ENCODE data around the gene SYNDIG1.

SYNDIG1 gene

DNA sequence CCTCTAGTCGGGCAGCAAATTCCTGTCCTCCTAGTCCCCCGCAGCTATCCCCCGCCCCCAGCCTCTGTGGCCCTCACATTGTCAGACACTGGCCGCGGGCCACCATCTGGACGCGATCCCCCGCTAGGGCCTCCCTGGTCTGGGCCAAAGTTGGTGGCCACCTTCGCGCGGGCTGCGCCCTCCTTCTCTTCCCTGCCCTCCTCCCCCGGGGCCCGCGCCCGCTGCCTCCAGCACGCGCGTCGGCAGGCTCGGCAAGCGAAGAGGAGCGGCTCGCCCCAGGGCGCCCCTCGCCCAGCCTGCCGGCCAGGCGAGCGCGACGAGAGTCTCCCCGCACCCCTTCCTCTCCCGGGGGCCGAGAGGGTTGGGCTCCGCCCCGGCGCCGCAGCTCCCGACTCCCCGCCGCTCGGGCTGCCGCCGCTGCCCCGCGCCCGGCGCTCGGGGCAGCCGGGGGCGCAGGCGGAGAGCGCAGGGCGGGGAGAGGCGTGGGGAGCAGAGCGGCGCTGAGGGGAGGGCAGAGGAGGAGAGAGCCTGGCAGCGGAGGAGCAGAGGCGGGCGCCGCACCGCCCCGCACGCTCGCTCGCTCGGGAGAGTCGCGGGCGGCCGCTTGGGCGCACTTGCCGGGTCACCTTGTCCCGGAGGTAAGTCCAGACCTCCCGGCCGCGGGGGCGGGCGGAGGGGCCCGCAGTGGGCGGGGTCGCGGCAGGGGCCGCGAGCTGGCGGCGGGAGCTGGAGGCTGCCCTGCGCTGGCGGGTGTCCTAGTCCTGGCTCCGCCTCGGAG is at the start of gene SYNDIG1:
Gene SYNDIG1, plus strand, starts transcription at position 514 of the 778 bp plus-strand sequence. CDS start 73,469 bp downstream, outside the sequence.
- DNase-seq (ENCODE audit: low read depth): no peak

- DNase-seq (ENCODE audit: low read depth): no peak
Observed at GRCh38 chr20:24419786-24420185, 49.6 kb upstream of the SYNDIG1 start.

DNA sequence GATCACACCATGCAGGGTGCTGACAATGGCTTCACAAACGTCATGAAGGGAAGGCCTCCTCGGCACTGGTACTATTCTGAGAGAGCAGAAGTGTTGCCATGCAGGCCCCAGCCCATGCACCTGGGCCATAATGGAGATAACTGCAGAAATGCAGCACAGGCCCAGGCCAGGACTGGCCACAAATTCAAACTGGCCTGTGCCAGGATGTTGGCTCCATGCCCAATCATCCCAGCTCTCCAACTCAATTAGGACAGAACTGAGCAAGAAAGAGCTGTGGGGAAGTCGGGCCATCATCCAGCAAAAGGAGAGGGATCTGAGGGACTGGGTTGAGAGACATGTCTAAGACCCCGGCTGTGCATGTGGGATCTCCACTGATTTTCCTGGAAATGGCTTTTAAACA is 48.9 kb upstream of the SYNDIG1 start:
- DNase-seq (ENCODE audit: low read depth): no peak

GRCh38 chr20:24421071-24421470 is 48.4 kb upstream of the SYNDIG1 start:
- DNase-seq (ENCODE audit: low read depth): no peak

GRCh38 chr20:24422091-24422760 is 47.2 kb upstream of the SYNDIG1 start:
- no peak for DNase-seq (ENCODE audit: low read depth)

GRCh38 chr20:24423390-24424313 is 45.8 kb upstream of the SYNDIG1 start:
- DNase-seq (ENCODE audit: low read depth): no peak

DNA sequence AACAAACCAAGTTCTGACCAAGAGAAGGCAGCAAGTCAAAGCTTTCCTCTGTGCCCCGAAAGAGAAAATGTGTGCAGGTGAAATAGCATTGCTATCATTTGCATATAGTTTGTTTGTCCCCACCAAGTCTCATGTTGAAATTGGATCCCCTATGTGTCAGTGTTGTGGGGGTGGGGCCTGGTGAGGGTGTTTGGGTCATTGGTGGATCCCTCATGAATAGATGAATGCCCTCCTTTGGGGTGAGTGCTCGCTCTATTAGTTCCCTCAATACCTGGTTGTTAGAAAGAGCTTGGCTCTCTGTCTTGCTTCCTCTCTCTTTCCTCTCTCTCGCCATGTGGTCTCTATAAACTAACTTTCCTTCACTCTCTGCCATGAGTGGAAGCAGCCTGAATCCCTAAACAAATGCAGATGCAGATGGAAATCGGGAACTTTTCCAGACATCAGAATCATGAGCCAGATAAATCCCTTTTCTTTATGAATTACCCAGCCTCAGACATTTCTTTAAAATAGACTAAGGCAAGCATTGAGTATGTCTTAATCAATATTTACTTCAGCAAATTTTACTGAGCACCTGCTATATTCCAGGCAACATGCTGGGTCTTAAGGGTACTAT is 43.8 kb upstream of the SYNDIG1 start:
- DNase-seq (ENCODE audit: low read depth): no peak

- no peak for DNase-seq (ENCODE audit: low read depth)
Observed at GRCh38 chr20:24431279-24432045, 38.0 kb upstream of the SYNDIG1 start.

GRCh38 chr20:24432046-24432442 is 37.4 kb upstream of the SYNDIG1 start:
- no peak for DNase-seq (ENCODE audit: low read depth)

GRCh38 chr20:24436160-24436559 is 33.3 kb upstream of the SYNDIG1 start:
- DNase-seq (ENCODE audit: low read depth): no peak

GRCh38 chr20:24437196-24438082 is 32.0 kb upstream of the SYNDIG1 start:
- no peak for DNase-seq (ENCODE audit: low read depth)

GRCh38 chr20:24438331-24438730 is 31.1 kb upstream of the SYNDIG1 start:
- no peak for DNase-seq (ENCODE audit: low read depth)

DNA sequence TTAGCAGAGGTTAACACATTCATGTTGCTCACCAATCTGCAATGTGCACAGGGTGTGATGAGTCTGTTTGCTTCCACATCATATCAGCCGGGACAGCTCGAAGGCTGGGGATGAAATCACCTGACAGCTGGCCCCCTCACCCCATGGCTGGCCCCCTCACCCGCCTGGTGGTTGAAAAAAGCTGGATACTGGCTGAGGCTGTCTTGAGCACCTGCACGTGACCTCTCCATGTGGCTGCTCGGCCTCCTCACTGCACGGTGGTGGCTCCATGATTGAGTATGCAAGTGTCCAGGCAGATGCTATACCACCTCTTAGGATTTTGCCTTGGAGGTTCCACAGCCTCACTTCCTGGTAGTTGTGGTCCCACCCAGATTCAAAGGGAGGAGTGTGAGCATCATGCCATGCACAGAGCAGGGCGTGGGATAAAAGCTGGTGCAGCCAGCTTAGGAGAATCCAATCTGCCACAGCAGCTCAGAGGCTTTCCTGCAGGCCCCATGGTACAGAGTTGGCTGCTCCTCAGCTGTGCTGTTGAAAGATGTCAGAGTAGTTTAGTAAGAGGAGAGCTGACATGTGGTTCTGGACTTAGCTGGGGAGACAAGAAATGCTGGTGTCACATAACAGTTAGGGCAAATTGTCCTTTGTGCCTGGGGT is 29.6 kb upstream of the SYNDIG1 start:
- no peak for DNase-seq (ENCODE audit: low read depth)

DNA sequence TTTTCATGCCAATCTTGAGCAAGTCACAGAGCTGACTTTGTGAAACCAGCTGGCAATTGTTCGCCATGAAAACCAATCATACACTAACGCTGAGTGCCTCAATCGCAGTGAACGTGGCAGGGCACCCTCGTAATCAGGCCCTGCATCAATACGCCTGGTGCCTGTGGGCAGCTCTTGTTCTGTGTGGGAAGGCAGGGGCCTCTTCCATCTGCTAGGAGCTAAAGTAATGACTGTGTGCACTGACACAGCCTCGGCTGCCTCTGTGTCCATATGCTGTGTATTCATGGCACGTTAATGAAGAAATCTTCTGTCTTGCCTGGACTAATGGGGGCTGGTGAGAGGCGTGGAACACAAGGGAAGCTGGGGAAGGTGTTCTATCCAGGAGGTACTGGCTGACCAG is 27.8 kb upstream of the SYNDIG1 start:
- DNase-seq (ENCODE audit: low read depth): no peak

DNA sequence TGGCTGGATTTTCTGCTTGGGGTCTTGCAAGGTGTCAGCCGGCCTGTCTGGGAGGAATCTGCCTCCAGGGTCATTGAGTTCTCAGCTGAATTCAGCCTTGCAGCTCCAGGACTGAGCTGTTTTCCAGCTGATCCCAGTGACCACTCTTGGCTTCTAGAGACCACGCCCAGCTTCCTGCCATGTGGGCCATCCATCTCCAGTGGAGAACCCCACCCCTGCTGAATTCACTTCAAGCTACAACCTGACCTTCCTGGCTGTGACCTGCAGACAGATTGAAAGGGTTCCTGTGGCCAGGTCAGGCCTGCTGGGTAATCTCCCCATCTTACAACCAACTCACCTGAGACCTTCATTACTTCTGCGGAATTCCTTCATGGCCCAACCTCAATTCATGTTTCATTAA is 26.5 kb upstream of the SYNDIG1 start:
- no peak for DNase-seq (ENCODE audit: low read depth)

- no peak for DNase-seq (ENCODE audit: low read depth)
Observed at GRCh38 chr20:24443436-24443835, 26.0 kb upstream of the SYNDIG1 start.

DNA sequence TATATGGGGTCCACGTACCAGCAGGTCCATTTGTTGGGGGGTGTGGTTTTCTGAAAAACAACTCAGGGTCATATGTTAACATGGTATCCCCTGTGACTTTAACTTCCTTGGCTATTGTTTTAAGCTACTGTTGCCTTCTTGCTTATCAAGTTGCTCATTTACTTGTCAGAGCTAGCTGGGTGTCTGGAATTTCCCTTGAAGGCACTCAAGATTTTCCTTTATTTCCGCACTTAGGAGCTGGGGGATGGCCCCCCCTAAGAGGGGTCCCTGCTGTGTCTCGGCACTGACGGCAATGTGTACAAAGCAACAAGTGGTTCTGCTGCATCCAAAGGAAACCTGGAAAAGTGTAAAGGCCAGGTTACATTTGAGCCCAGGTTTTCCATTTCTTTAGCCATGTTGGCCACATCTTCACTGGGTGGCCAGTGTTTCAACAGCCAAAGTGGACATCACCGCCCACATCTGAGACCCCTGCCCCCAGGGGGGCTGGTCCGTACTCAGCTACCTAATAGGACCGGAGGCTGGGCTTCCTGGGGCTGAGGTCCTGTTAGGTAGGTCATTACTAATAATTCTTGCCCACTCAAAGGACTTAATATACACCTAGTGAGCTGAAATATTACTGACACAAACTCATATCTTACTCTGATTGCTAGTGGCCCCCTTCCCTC is 24.8 kb upstream of the SYNDIG1 start:
- no peak for DNase-seq (ENCODE audit: low read depth)

DNA sequence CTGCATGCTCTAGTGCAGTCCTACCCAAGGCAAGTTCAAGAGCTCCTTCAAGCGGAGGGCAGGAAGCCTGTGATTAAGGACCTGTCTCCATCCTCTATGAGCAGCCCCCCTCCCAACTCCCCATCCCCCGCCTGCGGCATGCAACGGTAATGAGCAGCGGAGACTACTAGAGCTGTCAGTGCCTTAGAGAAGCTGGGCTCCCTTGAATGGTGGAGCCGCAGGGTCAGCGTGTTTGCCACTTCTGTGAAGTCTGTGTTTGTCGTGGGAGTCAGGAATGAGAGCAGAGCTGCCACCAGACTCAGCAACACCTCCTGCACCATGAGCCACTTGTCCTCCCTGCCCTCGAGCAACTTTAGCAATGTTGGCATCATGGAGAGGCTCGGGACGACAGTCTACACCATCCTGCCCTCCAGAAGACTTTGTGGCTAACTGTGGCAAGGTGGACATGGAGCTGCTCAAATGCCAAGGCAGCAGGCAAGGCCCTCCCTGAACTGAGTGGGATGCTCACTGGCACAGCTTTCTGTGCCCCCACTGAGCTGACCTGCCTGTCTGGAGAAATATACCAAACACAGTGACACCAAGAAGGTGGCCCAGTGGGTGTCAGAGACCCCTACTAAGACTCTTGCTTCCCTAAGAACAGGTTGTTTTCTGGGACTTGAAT is 23.8 kb upstream of the SYNDIG1 start:
- DNase-seq (ENCODE audit: low read depth): no peak

DNA sequence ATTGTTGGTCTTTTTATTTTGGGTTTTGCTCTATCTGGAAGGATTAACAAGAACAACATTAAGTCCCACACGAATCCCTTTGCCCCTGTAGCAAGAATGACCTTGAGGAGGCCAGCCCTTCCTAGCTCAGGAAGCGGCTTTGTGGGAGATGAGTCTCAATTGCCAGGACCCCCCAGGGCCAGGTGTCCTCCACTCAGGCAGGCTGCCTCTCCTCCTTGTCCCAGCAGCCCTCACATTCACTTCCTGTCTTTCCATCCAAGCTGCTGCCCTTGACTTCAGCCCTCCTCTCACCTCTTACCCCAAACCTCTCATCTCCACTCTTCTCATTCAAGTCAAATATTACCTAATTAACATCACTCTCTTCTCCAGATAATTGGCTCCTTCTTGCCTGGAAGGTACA is 22.6 kb upstream of the SYNDIG1 start:
- no peak for DNase-seq (ENCODE audit: low read depth)

All from activated T-helper 1 cell treated with Interleukin-2 at 50 U/mL for 16 hours (primary cell).